HG03558 (cell line): ENCODE data around the gene FOXF1.

ENCODE experiments used
- ATAC-seq: cut with Tn5 transposase; IDR thresholded peaks from one replicate; pipeline ENCODE4 v1.9.1; 2021; ENCODE audit warnings: moderate number of reproducible peaks; ENCODE audit not compliant: unreplicated experiment; ENCODE audit errors: extremely low read depth

Gene FOXF1

DNA sequence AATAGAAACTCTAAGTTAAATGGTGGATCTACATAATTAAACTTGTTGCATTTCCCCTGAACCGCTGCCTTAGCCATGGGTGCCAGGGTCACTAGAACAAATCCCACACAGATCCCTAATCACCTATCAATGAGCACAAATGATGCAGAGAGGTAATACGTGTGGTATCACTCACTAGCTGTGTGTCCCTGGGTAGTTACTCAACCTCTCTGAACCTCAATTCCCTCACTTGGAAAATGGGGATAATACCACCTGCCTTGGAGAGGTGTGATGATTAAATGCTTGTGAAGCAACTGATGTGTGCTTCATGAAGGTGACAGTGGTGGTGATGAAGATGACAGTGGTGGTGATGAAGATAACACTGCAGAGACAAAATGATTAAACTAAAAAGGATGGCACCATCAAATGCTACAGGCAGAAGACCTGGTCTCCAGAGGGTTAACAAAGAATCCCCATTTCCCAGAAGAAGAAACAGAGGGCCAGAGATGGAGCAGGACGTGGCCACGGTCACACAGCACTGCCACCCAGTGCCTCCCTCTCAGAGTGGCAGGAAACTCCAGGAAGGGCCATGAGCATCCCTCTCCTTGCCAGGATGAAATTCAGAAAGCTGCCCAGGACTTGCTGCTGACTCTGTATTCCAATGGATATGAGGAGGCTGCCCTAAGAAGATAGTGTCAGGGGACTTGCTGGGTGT is 17.9 kb upstream of the FOXF1 start:
- no peak for ATAC-seq

DNA sequence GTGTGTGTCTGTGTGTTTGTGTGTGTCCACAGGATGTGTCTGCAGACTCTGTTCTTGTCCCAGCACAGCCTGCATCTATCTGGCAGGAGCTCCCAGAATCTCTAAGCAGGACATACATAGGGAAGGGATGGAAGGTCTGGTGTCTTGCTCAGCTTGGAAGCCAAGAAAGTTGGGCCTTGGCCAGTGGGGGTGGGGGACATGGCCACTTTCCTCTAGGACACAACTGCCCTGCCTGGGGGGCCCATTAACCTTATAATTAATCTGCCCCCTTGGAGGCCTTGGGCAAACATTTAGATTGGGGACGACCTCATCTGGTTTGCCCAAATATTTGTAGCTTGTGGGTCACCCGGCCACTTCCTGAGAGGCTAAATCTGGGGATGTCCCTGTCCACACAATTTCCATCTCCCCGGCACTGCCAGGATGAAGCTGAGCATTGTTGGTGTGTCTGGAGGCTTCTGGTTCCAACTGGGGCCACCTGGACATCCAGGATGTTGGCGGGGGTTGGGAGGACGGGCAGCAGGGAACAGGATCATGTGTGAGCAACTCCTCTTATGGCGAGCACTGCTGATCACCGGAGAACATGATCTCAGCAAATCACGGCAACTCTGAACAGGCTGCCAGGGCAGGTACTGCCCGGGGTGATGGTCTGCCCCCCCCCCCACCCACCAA is 17.2 kb upstream of the FOXF1 start:
- ATAC-seq, result no peak

DNA sequence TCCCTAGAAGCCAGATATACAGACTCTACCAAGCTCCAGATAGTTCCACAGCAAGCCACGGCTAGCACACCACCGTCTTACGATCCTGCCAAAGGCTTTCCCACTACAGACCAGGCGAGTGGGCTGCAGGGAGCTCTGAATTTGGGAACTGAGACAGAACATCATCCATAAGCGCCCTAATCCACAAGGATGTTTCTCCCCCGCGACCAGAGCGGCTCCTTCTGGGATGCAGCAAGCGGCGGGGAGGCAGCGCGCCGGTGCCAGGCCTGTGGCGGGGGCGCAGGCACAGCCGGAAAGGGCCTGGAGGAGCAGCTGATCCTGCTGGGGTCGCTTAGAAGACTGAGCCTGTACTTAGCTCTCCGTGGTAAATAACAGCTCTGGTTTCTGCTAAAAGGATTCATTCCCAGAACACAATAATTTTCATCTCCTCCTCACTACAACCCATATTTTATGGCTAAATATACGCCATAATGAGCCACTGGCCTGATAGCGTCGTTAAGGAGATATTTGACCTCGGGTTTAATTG is 16.2 kb upstream of the FOXF1 start:
- no peak for ATAC-seq

DNA sequence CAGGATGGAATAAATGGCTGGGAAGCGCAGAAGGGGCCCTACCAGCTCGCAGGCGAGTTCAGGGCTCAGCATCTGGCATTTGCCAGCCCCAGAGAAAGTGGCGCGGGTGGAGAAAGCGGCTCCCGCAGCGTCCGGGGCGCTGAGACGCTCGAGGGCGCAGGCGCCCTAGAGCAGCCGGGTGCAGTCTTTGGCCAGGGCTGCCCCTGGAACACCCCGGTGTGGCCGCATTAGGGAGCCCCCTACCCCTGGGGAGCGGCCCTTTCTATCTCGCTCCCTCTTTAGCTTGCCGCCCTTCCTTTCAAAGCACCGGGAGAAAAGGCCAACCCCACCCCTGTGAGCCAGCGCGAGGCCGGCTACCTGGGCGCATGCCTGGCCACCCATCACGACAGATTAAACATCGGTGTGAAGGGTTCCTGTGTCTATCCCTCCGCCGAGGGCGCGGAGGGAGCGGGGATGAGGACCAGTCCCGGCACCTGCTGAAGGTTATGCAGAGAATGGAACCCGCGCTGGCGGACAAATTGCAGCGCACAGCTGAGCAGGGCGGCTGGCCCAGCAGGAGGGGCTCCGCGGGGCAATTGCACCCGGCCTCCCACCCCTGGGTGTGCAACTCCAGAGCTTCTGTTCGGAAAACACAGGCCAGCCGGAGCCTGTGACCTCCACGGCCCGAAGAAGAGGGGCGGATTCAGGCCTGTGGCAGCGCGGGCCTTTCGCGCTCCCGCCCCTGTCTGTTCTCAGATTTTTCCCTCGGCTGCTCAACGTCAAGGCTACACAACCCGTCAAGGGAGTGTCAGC is 15.6 kb upstream of the FOXF1 start:
- ATAC-seq, result no peak

DNA sequence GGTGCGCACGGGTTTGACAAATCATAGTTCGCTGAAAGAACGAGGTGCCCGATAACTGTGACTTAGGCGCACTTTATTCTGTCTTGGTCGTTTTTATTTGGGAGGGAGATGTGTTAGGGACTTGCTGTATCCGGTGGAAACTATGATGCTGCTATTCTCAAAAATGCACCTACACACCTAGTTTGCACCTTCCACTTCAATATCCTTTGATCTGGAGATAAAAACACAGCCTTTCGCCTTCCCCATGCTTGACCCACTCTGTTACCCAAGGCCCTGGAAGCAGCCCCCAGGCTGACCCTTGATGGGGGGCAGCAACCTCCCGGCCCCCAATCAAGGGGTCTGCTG is 15.0 kb upstream of the FOXF1 start:
- no peak for ATAC-seq

DNA sequence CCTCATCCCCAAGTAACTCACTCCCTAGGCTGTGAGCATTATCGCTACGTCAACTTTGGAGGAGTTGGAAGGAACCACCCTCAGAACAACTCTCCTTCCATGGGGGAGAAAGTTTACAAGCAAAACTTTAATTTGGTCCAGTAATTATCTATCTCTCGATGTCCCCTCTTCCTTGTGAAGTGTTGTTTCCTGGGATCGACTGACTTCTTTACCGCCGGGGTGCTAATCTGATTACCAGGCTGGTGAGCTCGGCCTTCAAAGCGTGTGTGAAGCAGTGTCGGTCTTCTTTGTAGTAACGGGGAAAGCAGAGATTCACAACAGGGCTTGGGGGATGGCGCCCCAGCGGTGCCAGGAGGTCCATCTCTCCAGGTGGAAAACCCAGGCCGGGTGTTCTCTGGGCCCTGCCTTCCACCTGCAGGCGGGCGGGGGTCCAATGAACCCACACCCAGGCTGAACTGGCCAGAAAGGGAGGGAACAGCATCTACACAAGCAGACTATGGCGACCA is 14.5 kb upstream of the FOXF1 start:
- no peak for ATAC-seq

DNA sequence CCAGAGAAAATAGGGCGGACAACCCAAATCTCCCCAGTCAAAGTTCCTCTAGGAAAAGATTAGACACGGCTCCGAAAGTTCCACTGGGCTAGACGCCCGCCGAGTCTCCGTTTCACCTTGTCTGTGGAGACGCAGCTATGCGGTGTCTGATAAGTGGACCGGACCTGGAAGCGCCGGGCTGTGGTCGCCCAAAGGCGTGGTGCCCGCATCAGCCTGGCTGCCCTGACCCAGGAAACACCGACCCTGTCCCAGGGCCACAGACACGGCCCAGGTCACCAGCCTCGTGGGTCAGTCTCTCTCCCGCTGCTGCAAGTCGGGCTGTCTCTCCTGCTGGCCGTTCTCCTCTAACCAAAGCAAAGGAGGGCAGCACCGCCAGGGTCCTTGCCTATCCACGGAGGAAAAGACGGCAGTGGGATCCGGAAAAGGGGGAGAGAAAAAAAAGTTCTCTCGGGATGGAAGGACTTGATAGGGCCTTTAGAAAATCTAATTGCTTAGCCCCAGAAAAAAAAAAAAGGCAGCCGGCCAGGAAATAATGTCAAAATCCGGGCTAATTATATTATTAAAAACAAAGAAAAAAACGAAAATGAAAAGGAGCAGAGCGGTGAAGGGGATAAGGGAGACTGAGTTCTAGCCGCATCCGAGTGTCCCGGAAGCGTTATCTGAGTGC is 13.9 kb upstream of the FOXF1 start:
- ATAC-seq, result no peak

DNA sequence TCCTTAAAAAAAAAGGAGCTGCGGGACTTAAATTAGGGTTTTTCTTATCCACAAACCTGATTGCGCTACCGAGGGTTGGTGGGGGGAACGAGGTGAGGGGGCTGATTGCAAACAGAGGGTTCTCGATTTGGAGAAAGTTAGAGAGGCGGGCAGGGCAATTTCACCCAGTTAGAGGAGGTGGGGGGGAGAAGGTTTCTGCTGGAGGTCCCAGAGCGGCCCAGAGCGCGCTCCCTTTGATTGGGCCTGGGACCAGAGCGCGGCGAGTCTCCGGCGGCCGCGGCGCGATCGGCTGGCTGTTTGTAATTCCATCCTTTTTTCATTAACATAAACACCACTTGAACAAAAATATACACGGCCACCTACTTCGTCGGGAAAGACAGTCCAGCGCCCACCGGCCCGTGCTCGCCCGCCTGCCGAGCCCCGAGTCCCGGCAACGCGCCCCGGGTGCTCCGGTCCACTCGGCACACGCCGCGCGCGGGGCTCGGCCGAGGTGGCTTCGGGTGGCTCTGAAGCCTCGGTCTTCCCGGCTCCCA is 13.3 kb upstream of the FOXF1 start:
- ATAC-seq, result no peak

DNA sequence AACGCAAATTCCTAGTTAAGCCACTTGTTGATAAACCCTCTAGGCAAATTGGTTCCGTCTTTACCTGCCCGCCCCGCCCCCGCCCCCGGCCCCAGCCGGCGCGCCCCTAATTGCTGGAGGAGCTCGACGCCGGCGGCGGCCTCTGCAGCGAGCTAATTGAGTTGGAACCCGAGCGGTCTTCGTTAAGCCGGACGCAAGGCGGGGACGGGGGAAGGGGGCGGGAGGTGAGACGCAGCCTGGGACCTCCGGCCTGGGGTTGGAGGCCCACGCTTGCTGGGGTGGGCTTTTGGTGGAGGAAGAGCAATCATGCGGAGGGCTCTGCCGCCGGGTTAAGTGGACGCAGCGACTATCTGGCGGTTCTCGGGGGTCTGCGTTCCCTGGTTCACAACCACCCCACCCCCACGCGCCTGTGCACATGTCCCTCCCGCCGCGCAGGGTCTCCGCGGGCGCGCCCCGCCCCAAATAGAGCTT is 12.7 kb upstream of the FOXF1 start:
- ATAC-seq, result no peak

DNA sequence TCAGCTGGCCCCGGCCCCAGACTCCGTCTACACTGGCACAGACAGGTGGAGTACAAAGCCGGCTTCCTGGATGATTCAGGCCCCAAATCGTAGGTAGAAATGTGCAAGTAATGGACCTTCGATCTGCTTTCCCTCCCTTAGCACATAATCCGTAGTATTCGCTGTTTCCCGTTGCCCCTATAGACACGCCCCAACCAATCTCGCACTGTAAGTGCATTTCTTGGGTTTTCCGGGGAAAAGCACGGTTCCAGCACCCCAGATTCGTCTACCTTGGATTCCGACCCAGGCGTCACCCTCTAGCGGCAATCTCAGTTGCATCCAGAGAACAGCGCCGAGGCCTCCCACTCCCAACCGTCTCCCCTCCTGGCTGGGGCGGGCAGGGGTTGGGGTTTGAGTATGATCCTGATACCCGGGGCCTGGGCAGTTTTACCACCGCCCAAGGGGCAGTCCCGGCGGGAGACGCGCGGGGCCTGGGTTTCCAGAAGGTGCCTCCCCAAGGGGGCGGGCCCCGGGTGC is 12.1 kb upstream of the FOXF1 start:
- no peak for ATAC-seq

DNA sequence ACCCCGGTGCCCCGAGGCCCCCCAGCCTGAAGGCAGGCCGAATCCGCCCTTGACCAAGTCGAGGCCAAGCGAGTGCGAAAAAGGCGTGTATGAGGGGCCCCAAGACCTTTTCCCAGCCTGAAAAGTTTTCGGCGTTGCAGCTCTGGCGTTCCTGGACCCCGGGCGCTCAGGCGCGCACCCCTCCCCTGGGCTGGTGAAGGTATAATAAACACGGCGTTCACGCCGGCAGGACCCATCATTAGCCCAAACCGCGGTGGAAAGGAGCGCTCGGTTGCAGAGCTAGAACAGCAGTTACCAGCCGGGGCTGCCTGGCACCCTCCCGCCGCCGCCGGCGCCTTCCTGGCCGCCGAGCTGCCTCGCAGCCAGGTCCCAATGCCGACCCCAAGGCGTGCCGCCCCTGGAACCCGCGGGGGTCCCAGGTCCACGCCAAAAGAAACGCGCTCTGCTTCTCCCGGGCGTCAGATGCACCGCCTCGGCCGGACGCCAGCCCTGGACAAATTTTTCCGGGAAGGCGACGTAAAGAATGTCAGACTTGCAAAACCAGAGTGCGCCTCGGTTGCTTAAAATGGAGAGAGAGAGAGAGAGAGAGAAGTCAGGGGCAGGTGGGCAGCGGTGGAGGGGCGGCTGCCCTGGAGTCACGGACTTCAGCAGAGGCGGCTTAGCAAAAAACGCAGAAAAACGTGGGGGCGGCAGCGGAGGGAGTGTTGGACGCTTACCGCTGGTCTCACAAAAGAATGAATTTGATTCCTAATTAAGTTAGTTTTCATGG is 11.5 kb upstream of the FOXF1 start:
- ATAC-seq, result no peak

DNA sequence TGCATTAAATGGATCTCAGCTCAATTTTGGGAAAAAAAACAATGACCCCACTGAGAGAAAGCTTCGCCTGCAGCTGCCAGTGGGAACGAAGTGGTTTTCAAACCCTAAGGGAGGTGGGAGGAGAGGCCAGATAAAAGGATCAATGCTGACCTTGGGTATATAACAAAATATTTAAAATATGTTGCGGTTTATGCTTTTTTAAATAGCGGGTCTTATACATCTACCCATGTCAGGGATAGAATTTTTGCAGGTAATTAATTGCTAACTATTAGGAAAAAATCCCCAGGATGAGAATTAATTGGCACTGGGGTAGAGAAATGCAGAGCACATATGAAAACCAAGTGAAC is 10.9 kb upstream of the FOXF1 start:
- no peak for ATAC-seq

DNA sequence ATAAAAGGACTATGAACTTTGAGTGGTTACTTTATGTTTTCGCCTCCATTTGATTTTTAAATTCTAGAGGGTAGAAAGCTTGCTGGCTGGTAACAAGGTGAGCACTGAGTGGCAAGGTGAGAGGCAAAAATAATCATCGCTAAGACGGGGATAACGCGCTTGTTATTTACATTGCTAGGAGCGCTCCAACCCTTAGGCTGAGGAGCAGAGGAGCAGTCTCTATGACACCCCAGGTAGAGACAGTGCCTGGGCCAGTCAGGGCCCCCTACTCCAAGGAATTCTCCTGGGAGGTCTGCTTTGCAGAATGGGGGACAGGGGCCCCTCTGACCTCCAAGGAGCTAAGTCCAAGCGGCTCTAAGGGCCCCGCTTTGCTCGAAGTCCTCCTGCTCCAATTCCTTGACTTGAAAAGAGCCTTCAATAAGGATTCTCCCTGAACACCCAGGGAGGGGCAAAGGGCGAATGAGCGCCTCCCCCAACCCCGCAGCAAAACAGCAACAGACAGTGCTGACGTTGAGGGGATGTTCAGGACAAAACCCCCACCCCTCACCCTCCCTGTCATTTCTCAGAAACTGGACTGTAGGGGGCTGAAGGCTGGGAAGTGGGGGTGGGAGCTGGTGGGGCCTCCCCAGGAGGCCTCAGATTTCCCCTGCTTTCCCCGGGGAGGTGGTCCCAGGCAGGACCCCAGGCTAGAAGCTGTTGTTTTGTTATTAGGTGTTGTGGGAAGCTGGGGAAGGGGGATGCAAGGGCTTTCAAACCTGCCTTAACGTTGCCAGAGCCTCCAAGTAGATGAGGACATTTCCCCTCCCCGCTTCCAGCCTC is 10.2 kb upstream of the FOXF1 start:
- no peak for ATAC-seq

DNA sequence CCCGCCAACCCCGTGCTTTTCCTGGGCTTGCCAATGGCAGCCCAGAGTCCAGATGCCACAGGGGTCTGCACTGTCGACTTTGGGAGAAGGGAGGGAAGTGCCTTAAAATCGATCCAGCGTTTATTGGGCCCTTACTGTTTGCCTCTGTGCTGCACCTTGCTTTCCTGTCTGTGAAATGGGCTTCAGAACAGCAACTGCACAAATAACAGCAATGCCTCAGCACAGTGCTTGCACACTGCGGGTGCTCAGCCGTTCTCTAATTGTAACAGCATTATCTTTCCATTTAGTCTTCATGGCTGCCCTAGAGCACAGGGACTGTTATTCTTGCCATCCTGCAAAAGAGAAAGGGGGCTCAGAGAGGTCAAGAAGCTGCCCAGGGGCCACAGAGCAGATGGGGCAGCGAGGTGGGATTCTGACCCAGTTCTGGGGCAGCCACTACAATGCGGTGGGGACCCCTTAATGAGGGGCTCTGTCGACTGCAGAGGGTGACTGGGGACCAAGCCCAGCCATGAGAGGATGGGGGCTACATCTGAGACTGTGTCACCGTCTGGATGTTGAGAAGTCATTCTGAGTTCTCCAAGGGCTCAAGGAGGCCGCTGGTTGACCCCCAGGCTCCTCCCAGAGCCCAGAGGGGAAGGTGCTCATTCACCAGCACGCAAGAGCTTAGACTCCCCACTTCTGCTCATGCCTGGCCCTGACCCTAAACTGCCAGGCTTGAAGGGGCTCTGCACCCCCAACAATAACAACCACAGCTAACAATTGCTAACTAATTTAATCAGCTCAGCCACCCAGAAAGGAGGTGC is 9.4 kb upstream of the FOXF1 start:
- no peak for ATAC-seq

DNA sequence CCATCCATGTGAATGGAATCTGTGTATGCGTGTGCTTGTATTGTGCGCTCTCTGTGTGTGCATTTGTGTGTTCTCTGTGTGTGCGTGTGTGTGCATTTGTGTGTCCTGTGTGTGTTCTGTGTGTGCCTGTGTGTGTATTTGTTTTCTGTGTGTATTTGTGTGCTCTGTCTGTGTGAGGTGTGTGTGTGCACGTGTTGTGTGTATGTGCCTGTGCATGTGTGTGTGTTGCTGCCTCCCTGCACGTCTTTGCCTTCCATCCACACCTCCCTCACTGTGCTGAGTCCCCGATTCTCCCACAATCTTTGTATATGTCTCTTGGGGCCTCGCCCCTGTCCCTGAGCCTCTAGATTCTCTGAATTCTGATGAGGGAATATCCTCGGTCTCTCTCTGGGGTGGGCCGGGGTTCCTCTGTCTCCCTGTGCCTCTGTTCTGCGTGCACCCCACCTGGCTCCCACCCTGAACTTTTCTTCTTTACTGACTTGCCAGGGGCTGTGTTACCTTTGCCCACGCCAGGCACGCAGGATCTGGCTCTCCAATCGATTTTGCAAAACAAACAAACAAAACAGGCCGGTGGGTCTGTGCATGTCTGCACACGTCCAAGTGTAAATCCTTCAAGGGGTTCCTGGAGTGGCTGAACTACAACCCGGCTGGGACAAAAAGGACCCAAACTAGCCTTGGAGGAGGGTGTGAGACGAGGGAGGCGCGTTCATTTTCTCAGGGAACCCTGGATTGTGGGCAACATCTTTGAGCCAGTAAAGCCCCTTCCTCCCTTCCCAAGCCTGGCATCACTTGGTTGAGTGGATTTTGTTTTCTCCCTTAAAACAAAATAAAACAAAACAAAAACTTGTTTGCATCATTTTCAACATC is 8.1 kb upstream of the FOXF1 start:
- ATAC-seq, result no peak

DNA sequence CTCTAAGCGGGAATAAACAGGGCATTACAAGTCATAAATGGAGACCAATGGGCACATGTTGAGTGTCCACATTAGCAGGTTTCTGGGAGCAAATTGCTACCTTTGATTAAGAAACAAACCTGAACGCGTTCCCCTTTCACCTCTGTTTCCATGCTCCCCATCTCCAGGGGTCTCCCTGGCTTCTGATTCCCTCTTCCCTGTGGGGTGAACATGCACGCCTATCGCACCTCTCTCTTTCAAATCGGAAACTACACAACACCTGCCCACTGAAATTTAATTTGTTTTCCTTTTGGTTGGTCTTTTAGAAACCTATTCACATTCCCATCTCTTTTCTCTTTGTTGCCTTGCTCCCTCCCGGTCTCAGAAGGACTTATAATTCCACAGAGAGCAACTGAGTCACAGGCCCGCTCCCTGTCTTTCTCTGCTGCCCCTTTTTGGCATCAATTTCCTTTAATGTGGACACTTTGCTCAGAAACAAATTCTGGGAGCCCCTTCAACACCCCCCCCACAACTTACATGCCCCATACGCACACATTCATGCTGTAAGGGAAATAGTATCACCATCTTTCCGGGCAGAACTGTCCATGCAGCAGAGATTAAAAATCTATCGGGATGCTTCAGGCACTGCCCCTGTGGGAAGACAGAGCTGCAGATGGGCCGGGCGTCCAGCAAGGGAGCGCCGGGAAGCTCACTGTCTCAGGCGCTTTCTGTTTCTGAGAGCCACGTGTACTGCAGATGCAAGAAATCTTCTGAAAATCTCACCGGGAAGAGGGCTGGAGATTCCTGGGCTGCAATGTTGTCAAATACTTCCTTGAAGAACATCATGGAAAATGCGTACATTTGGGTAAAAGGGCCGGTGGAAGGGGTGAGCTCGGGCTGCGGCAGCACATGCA is 7.2 kb upstream of the FOXF1 start:
- ATAC-seq, result no peak
